OCI-LY1 (cell line): ENCODE results near the gene CCL28.

ENCODE experiments used
- EZH2 ChIP-seq: fragments of 200-600 bp; sonication (generic), shearing (Covaris generic); IDR thresholded peaks from 2 replicates; pipeline ENCODE4 v1.8.0; 2017; ENCODE audit warnings: borderline replicate concordance, mixed run types, mild to moderate bottlenecking, antibody characterized with exemption, low read length, moderate library complexity, mixed read lengths
- TF ChIP-seq, protein P1 (sequence below): fragments of 200-600 bp; sonication (generic), shearing (Covaris generic); IDR thresholded peaks from 2 replicates; pipeline ENCODE4 v1.5.1; 2017; ENCODE audit warnings: mild to moderate bottlenecking, antibody characterized with exemption, low read length, moderate library complexity, mixed read lengths

- TF ChIP-seq, protein P1, sequence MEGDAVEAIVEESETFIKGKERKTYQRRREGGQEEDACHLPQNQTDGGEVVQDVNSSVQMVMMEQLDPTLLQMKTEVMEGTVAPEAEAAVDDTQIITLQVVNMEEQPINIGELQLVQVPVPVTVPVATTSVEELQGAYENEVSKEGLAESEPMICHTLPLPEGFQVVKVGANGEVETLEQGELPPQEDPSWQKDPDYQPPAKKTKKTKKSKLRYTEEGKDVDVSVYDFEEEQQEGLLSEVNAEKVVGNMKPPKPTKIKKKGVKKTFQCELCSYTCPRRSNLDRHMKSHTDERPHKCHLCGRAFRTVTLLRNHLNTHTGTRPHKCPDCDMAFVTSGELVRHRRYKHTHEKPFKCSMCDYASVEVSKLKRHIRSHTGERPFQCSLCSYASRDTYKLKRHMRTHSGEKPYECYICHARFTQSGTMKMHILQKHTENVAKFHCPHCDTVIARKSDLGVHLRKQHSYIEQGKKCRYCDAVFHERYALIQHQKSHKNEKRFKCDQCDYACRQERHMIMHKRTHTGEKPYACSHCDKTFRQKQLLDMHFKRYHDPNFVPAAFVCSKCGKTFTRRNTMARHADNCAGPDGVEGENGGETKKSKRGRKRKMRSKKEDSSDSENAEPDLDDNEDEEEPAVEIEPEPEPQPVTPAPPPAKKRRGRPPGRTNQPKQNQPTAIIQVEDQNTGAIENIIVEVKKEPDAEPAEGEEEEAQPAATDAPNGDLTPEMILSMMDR, result no peak
- no peak for TF ChIP-seq EZH2
Observed at GRCh38 chr5:43422143-43422542, 10.0 kb upstream of the CCL28 start.
